Thymus (tissue), 11 donors: ENCODE results near the gene INAFM2. TPM values are rescaled to one million over a fixed set of nuclear protein-coding genes. Genes with fewer than 3 reads are reported as not detected.

Source experiments
- DNase-seq, 9 donors: peaks; one replicate each; pipeline ENCODE4 v3.0.0-alpha.2; 2013; ENCODE audit warnings: low spot score in 9 of 9, low read depth in 6 of 9, missing footprints in 1 of 9
- H3K27ac ChIP-seq, 2 donors: one replicate each; pipeline ENCODE4 v1.5.1; 2013; ENCODE audit warnings: control low read depth in 1 of 2, low read depth in 1 of 2, low read length in 1 of 2, mild to moderate bottlenecking in 1 of 2, moderate library complexity in 1 of 2
- H3K27me3 ChIP-seq, 2 donors: one replicate each; pipeline ENCODE4 v1.5.1; 2013; ENCODE audit warnings: low read length in 1 of 2; ENCODE audit not compliant: control insufficient read depth in 2 of 2, insufficient read depth in 1 of 2
- H3K36me3 ChIP-seq, 2 donors: one replicate each; pipeline ENCODE4 v1.5.1; 2013; ENCODE audit warnings: low read length in 1 of 2, mild to moderate bottlenecking in 1 of 2, moderate library complexity in 1 of 2; ENCODE audit not compliant: control insufficient read depth in 2 of 2, insufficient read depth in 2 of 2
- H3K4me1 ChIP-seq, 2 donors: one replicate each; pipeline ENCODE4 v1.5.1; 2013; ENCODE audit warnings: low read length in 2 of 2; ENCODE audit not compliant: control insufficient read depth in 2 of 2, insufficient read depth in 2 of 2
- H3K4me3 ChIP-seq, 2 donors: one replicate each; pipeline ENCODE4 v1.5.1; 2013; ENCODE audit warnings: low read length in 2 of 2, control low read depth in 1 of 2, mild to moderate bottlenecking in 1 of 2
- H3K9me3 ChIP-seq, 2 donors: one replicate each; pipeline ENCODE4 v1.5.1; 2013; ENCODE audit warnings: low read length in 1 of 2, mild to moderate bottlenecking in 1 of 2; ENCODE audit not compliant: control insufficient read depth in 2 of 2, insufficient read depth in 1 of 2
- WGBS: extraction: QIAGEN DNeasy Blood & Tissue Kit; methylation state at CpG from one replicate; pipeline ENCODE4 v1.1.7; 2013; 5-methylcytosine and 5-hydroxymethylcytosine counted together
- polyA plus RNA-seq: library from polyadenylated mRNA; stranded (reverse); fragments of 200-250 nt; gene quantifications from one replicate; pipeline ENCODE4 v1.2.3, GENCODE V29; 2013
- total RNA-seq: library from RNA; stranded (reverse); fragments of 120-200 nt; gene quantifications from one replicate; pipeline ENCODE4 v1.2.4, GENCODE V29; 2013
- donor health status: healthy.

INAFM2 gene
- total and polyA plus RNA-seq, 2 donors, result 10.1 to 12.8 TPM

GRCh38 chr15:40327457-40327856, 4.0 kb downstream of the INAFM2 start:
- DNase-seq, result no peak
- Histone ChIP-seq H3K4me1 (peaks cover 18 to 75% of the 10 kb centered on the region in 2 donors), H3K9me3 (peaks cover 0 to 8% of the 10 kb centered on the region in 2 donors), H3K27ac (no peak overlapping the region), H3K36me3 (peaks cover 0 to 3% of the 10 kb centered on the region in 2 donors), H3K27me3 (peaks cover 0 to 19% of the 10 kb centered on the region in 2 donors), H3K4me3 (no peak overlapping the region)
- 15% methylated on average over 6 of the region's 6 CpGs for WGBS

- Histone ChIP-seq H3K4me1 (peaks cover 15 to 75% of the 10 kb centered on the region in 2 donors), H3K36me3 (peaks cover 0 to 3% of the 10 kb centered on the region in 2 donors), H3K4me3 (no peak overlapping the region), H3K27me3 (peaks cover 0 to 12% of the 10 kb centered on the region in 2 donors), H3K9me3 (peaks cover 0 to 3% of the 10 kb centered on the region in 2 donors), H3K27ac (peak overlapping the region in 1 of 2 donors; percentile 69)
- no peak for DNase-seq
- WGBS, result 67% methylated on average over 3 of the region's 3 CpGs
Measured at GRCh38 chr15:40328176-40328575, 4.7 kb downstream of the INAFM2 start.

- H3K9me3 ChIP-seq, result peaks cover 0 to 2% of the 10 kb centered on the region in 2 donors
- H3K27me3 ChIP-seq, result peaks cover 0 to 12% of the 10 kb centered on the region in 2 donors
- whole genome bisulfite sequencing, result 45% methylated on average over 5 of the region's 5 CpGs
- no peak overlapping the region for H3K4me3 ChIP-seq
- H3K4me1 ChIP-seq, result peaks cover 19 to 79% of the 10 kb centered on the region in 2 donors
- peak in 1 of 9 donors; percentile 61 for DNase-seq
- H3K27ac ChIP-seq, result peak overlapping the region in 1 of 2 donors; percentile 69
- H3K36me3 ChIP-seq, result peaks cover 0 to 3% of the 10 kb centered on the region in 2 donors
Measured at GRCh38 chr15:40328751-40329150, 5.3 kb downstream of the INAFM2 start.

GRCh38 chr15:40329804-40330203, 6.3 kb downstream of the INAFM2 start:
- Histone ChIP-seq H3K9me3 (peaks cover 0 to 2% of the 10 kb centered on the region in 2 donors), H3K4me1 (peaks cover 23 to 85% of the 10 kb centered on the region in 2 donors), H3K36me3 (peaks cover 0 to 3% of the 10 kb centered on the region in 2 donors), H3K4me3 (no peak overlapping the region), H3K27ac (no peak overlapping the region), H3K27me3 (peaks cover 0 to 4% of the 10 kb centered on the region in 2 donors)
- WGBS, result 96% methylated on average over 7 of the region's 7 CpGs
- DNase-seq, result no peak

GRCh38 chr15:40330368-40330836, 6.9 kb downstream of the INAFM2 start:
- Histone ChIP-seq H3K4me3 (no peak overlapping the region), H3K9me3 (peaks cover 0 to 2% of the 10 kb centered on the region in 2 donors), H3K4me1 (peaks cover 24 to 85% of the 10 kb centered on the region in 2 donors), H3K27ac (no peak overlapping the region), H3K36me3 (peaks cover 0 to 3% of the 10 kb centered on the region in 2 donors), H3K27me3 (no peaks in the 10 kb centered on the region)
- DNase-seq, result no peak
- WGBS, result 68% methylated on average over 5 of the region's 5 CpGs

GRCh38 chr15:40331026-40331425, 7.5 kb downstream of the INAFM2 start:
- no peak overlapping the region for H3K4me3 ChIP-seq
- no peak for DNase-seq
- H3K4me1 ChIP-seq, result peaks cover 24 to 85% of the 10 kb centered on the region in 2 donors
- 96% methylated on average over 7 of the region's 7 CpGs for WGBS
- H3K9me3 ChIP-seq, result peaks cover 0 to 2% of the 10 kb centered on the region in 2 donors
- H3K27ac ChIP-seq, result no peak overlapping the region
- H3K36me3 ChIP-seq, result peaks cover 0 to 3% of the 10 kb centered on the region in 2 donors
- H3K27me3 ChIP-seq, result no peaks in the 10 kb centered on the region

- Histone ChIP-seq H3K4me1 (peaks cover 24 to 87% of the 10 kb centered on the region in 2 donors), H3K27me3 (no peaks in the 10 kb centered on the region), H3K9me3 (peaks cover 0 to 2% of the 10 kb centered on the region in 2 donors), H3K36me3 (no peaks in the 10 kb centered on the region), H3K27ac (no peak overlapping the region), H3K4me3 (no peak overlapping the region)
- WGBS, result 97% methylated on average over 7 of the region's 7 CpGs
- DNase-seq, result no peak
Measured at GRCh38 chr15:40331637-40332036, 8.1 kb downstream of the INAFM2 start.

- peaks cover 0 to 2% of the 10 kb centered on the region in 2 donors for H3K9me3 ChIP-seq
- no peak overlapping the region for H3K27ac ChIP-seq
- no peaks in the 10 kb centered on the region for H3K36me3 ChIP-seq
- H3K4me3 ChIP-seq, result no peak overlapping the region
- no peaks in the 10 kb centered on the region for H3K27me3 ChIP-seq
- DNase-seq, result no peak
- H3K4me1 ChIP-seq, result peaks cover 21 to 87% of the 10 kb centered on the region in 2 donors
- 71% methylated on average over 8 of the region's 8 CpGs for WGBS
Measured at GRCh38 chr15:40332113-40332781, 8.8 kb downstream of the INAFM2 start.

- WGBS, result 15% methylated on average over 12 of the region's 12 CpGs
- no peaks in the 10 kb centered on the region for H3K36me3 ChIP-seq
- no peak overlapping the region for H3K4me3 ChIP-seq
- H3K9me3 ChIP-seq, result peaks cover 0 to 2% of the 10 kb centered on the region in 2 donors
- peak in 3 of 9 donors; percentile 47 to 76 (median 52) for DNase-seq
- peak overlapping the region; percentile 46 to 69 for H3K27ac ChIP-seq
- H3K4me1 ChIP-seq, result peaks cover 20 to 77% of the 10 kb centered on the region in 2 donors
- H3K27me3 ChIP-seq, result no peaks in the 10 kb centered on the region
Measured at GRCh38 chr15:40333922-40334492, 10.5 kb downstream of the INAFM2 start.
